Chondrocyte (in vitro differentiated cells): Measurements from ENCODE around the gene HMCES. TPM values are rescaled to one million over a fixed set of nuclear protein-coding genes. Genes with fewer than 3 reads are reported as not detected.

Source experiments
- DNase-seq: peaks from one replicate; pipeline ENCODE4 v3.0.0; 2021; ENCODE audit warnings: mixed read lengths, low spot score
- H3K27ac Mint-ChIP-seq: one replicate; pipeline ENCODE4 v1.8.0; 2021; ENCODE audit warnings: mild to moderate bottlenecking, moderate library complexity, mixed read lengths; ENCODE audit not compliant: unreplicated experiment
- H3K27me3 Mint-ChIP-seq: 2 replicates; pipeline ENCODE4 v1.8.0; 2021; ENCODE audit warnings: low read depth, mixed read lengths
- H3K36me3 Mint-ChIP-seq: 2 replicates; pipeline ENCODE4 v1.8.0; 2021; ENCODE audit warnings: low read depth, mixed read lengths
- H3K4me1 Mint-ChIP-seq: 2 replicates; pipeline ENCODE4 v1.8.0; 2021; ENCODE audit warnings: low read depth, mild to moderate bottlenecking, mixed read lengths
- H3K4me3 Mint-ChIP-seq: one replicate; pipeline ENCODE4 v1.8.0; 2021; ENCODE audit warnings: mild to moderate bottlenecking, moderate library complexity, mixed read lengths; ENCODE audit not compliant: unreplicated experiment
- H3K9me3 Mint-ChIP-seq: 2 replicates; pipeline ENCODE4 v1.8.0; 2021; ENCODE audit warnings: low read depth, mixed read lengths
- CTCF ChIP-seq: fragments of 200-600 bp; sonication (generic); IDR thresholded peaks from 2 replicates; pipeline ENCODE4 v1.5.0; 2021; ENCODE audit warnings: antibody characterized with exemption, mild to moderate bottlenecking, moderate library complexity
- total RNA-seq: library from RNA; stranded (reverse); gene quantifications from 3 replicates; pipeline ENCODE4 v1.2.1, GENCODE V29; 2021

HMCES gene
- total RNA-seq, 1 donor from 2014 or later = 25.9 TPM

GRCh38 chr3:129278966-129279906 is 566 bp downstream of the HMCES start:
- no peak for TF ChIP-seq CTCF
- DNase-seq = no peak
- Mint-ChIP-seq H3K36me3 (peaks cover 25% of the 10 kb centered on the region), H3K27ac (peak overlapping the region; percentile 97), H3K9me3 (no peaks in the 10 kb centered on the region), H3K27me3 (no peaks in the 10 kb centered on the region), H3K4me1 (peaks cover 21% of the 10 kb centered on the region), H3K4me3 (peak overlapping the region; percentile 96)

GRCh38 chr3:129280183-129280582 is 1.5 kb downstream of the HMCES start:
- Mint-ChIP-seq H3K9me3 (no peaks in the 10 kb centered on the region), H3K4me1 (peaks cover 21% of the 10 kb centered on the region), H3K27me3 (no peaks in the 10 kb centered on the region), H3K27ac (no peak overlapping the region), H3K4me3 (peak overlapping the region; percentile 96), H3K36me3 (peaks cover 19% of the 10 kb centered on the region)
- TF ChIP-seq CTCF = no peak
- no peak for DNase-seq

- Mint-ChIP-seq H3K4me1 (peaks cover 21% of the 10 kb centered on the region), H3K36me3 (peaks cover 7% of the 10 kb centered on the region), H3K4me3 (no peak overlapping the region), H3K27ac (no peak overlapping the region), H3K27me3 (no peaks in the 10 kb centered on the region), H3K9me3 (no peaks in the 10 kb centered on the region)
- TF ChIP-seq CTCF = no peak
- DNase-seq = no peak
Measured at GRCh38 chr3:129281726-129282125, 3.1 kb downstream of the HMCES start.

GRCh38 chr3:129282727-129283327 is 4.2 kb downstream of the HMCES start:
- peaks cover 4% of the 10 kb centered on the region for H3K36me3 Mint-ChIP-seq
- H3K4me3 Mint-ChIP-seq = no peak overlapping the region
- DNase-seq = no peak
- H3K9me3 Mint-ChIP-seq = no peaks in the 10 kb centered on the region
- no peaks in the 10 kb centered on the region for H3K27me3 Mint-ChIP-seq
- peaks cover 17% of the 10 kb centered on the region for H3K4me1 Mint-ChIP-seq
- TF ChIP-seq CTCF = no peak
- H3K27ac Mint-ChIP-seq = no peak overlapping the region

- no peak for DNase-seq
- Mint-ChIP-seq H3K27ac (no peak overlapping the region), H3K36me3 (peaks cover 9% of the 10 kb centered on the region), H3K9me3 (no peaks in the 10 kb centered on the region), H3K4me1 (no peaks in the 10 kb centered on the region), H3K4me3 (no peak overlapping the region), H3K27me3 (no peaks in the 10 kb centered on the region)
- TF ChIP-seq CTCF = no peak
Measured at GRCh38 chr3:129286081-129286480, 7.4 kb downstream of the HMCES start.
